ENCODE measurements around the gene TRIM33.

- TF ChIP-seq, protein P1, sequence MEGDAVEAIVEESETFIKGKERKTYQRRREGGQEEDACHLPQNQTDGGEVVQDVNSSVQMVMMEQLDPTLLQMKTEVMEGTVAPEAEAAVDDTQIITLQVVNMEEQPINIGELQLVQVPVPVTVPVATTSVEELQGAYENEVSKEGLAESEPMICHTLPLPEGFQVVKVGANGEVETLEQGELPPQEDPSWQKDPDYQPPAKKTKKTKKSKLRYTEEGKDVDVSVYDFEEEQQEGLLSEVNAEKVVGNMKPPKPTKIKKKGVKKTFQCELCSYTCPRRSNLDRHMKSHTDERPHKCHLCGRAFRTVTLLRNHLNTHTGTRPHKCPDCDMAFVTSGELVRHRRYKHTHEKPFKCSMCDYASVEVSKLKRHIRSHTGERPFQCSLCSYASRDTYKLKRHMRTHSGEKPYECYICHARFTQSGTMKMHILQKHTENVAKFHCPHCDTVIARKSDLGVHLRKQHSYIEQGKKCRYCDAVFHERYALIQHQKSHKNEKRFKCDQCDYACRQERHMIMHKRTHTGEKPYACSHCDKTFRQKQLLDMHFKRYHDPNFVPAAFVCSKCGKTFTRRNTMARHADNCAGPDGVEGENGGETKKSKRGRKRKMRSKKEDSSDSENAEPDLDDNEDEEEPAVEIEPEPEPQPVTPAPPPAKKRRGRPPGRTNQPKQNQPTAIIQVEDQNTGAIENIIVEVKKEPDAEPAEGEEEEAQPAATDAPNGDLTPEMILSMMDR (IDR thresholded peaks at IDR 0.05) = no peak
- TF ChIP-seq POLR2A (IDR thresholded peaks at IDR 0.05) = no peak
These were observed 165.0 kb downstream of the TRIM33 start for GRCh38 chr1:114345930-114346479.

Measured in adrenal gland (tissue), 5 donors.